ENCODE data around the gene RPLP2. TPM values are rescaled to one million over a fixed set of nuclear protein-coding genes. Genes with fewer than 3 reads are reported as not detected.

The RPLP2 gene
- total and polyA plus RNA-seq, 2 experiments from 2014 or later, result 263 to 726 TPM

DNA sequence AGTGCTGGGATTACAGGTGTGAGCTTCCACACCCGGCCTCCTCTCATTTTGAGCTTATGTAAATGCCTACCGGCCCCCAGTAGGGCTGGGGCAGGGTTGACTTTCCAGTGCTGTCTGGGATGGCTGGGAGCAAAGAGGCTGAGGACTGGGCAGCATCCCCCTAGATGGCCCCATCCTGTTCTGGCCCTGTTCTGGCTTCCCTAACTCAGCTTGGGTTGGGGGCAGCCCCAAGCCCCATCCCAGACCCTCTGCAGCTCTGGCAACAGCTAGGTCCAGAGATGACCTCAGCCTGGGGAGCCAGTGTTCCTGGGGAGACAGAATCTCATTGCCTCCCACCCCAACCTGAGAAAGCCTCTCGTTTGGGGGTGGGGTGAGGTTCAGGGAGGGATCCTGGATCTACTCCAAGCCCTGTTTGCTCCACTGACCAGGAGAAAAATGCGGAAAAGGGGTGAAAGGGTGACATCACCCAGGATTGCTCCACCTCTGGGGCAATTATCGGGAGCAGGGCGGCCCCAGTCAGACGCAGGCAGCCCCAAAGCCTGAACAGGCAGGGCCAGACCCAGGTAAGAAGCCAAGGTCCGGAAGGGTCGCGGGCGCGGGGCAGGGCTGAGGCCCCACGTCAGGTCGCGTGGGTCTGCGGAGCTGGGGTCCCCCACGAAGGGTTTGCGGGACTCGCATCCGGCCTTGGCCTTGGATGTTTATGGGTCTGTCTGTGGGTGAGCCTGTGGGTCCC lies 8.8 kb downstream of the RPLP2 start, which contains the start of gene PNPLA2:
TSS of gene PNPLA2 (plus strand) at position 519 of the 733 bp plus-strand sequence. CDS start 805 bp downstream, outside the sequence.
- in situ Hi-C loops (cut with MboI), result no loop called here
- no peaks in the 10 kb centered on the region for H3K9me3 ChIP-seq (ENCODE audit: low read depth)
- DNase-seq, result peak; percentile 93

DNA sequence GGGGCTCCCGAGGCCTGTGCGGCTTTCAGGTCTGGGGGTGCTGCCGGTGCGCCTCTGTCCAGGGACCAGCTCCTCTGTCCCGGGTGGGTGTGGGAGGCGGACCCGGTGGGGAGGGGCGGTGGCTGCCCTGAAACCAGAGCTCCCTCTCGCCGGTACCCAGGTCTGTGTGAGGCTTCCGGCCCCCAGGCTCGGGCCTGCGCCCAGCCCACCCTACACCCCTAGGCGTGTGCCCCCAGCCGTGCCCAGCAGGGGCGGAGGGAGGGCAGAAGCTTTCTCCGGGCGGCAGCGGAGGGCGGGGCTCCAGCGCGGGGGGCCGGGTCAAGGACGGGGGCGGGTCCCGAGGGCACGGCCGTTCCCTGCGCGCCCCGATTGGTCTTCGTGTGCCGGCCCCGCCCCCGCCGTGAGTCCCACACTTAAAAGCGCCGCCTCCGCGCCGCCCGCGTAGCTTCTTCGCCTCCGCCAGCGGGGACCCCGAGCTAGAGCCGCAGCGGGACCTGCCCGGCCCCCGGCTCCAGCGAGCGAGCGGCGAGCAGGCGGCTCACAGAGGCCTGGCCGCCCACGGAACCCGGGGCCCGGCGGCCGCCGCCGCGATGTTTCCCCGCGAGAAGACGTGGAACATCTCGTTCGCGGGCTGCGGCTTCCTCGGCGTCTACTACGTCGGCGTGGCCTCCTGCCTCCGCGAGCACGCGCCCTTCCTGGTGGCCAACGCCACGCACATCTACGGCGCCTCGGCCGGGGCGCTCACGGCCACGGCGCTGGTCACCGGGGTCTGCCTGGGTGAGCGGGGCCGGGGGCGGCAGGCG lies 9.6 kb downstream of the RPLP2 start:
- peak; percentile 98 for DNase-seq
- peaks cover 3% of the 10 kb centered on the region; the same call in 1 of the 2 replicates for H3F3A ChIP-seq (ENCODE audit: insufficient read depth)
- no peak for TF ChIP-seq EZH2phosphoT487 (IDR thresholded peaks at IDR 0.05; ENCODE audit: insufficient read depth, low read depth)
- no peak for TF ChIP-seq EZH2 (IDR thresholded peaks at IDR 0.05; ENCODE audit: insufficient read depth, poor library complexity, severe bottlenecking)
- no peaks in the 10 kb centered on the region; the same call in 1 of the 2 replicates for H3K36me3 ChIP-seq (ENCODE audit: low read depth)
- H3K79me2 ChIP-seq (ENCODE audit: insufficient read depth), result peaks cover 38% of the 10 kb centered on the region
- H3K27ac ChIP-seq, result peak overlapping the region; percentile 77
- peaks cover 18% of the 10 kb centered on the region for H3K4me1 ChIP-seq (ENCODE audit: insufficient read depth)
- WGBS, 2 experiments (ENCODE audit: low coverage in 1 of 2, low lambda C conversion rate in 2 of 2, missing lambda C conversion rate in 2 of 2), result 1 to 2% methylated on average over 38 to 40 of the region's 96 CpGs
- H3K4me3 ChIP-seq, result peak overlapping the region; percentile 79
- no peaks in the 10 kb centered on the region for H3K9me3 ChIP-seq (ENCODE audit: low read depth)
- H2AFZ ChIP-seq, result peak overlapping the region; percentile 61
- peak overlapping the region; percentile 92 for H3K9ac ChIP-seq
- no peaks in the 10 kb centered on the region for H3K9me2 ChIP-seq (ENCODE audit: insufficient read depth)
- no peaks in the 10 kb centered on the region for H3K27me3 ChIP-seq (replicated peaks; ENCODE audit: insufficient read depth)
- in situ Hi-C loops (cut with MboI), result no loop called here
- no peaks in the 10 kb centered on the region for H4K20me1 ChIP-seq (ENCODE audit: insufficient read depth)
- peak overlapping the region; percentile 88 for H3K4me2 ChIP-seq (ENCODE audit: unreplicated experiment)

More for the DNA sequence above, 8.8 kb downstream of the RPLP2 start, which contains the start of gene PNPLA2:
- H3K9ac ChIP-seq, result peak within 1 kb of the TSS; percentile 92
- H3F3A ChIP-seq (ENCODE audit: insufficient read depth), result peaks cover 10% of the 10 kb centered on the region; the same call in 1 of the 2 replicates
- H3K4me2 ChIP-seq (ENCODE audit: unreplicated experiment), result peak within 1 kb of the TSS; percentile 88
- TF ChIP-seq EZH2 (IDR thresholded peaks at IDR 0.05; ENCODE audit: insufficient read depth, poor library complexity, severe bottlenecking), result no peak
- TF ChIP-seq EZH2phosphoT487 (IDR thresholded peaks at IDR 0.05; ENCODE audit: insufficient read depth, low read depth), result no peak
- no peaks in the 10 kb centered on the region for H4K20me1 ChIP-seq (ENCODE audit: insufficient read depth)
- H3K9me2 ChIP-seq (ENCODE audit: insufficient read depth), result no peaks in the 10 kb centered on the region
- peak within 1 kb of the TSS; percentile 79 for H3K4me3 ChIP-seq
- WGBS, 2 experiments (ENCODE audit: low coverage in 1 of 2, low lambda C conversion rate in 2 of 2, missing lambda C conversion rate in 2 of 2), result 13 to 15% methylated on average over 20 of the region's 20 CpGs
- H3K27me3 ChIP-seq (replicated peaks; ENCODE audit: insufficient read depth), result no peaks in the 10 kb centered on the region
- peak within 1 kb of the TSS; percentile 77 for H3K27ac ChIP-seq
- peaks cover 39% of the 10 kb centered on the region for H3K79me2 ChIP-seq (ENCODE audit: insufficient read depth)
- H2AFZ ChIP-seq, result peak within 1 kb of the TSS; percentile 61
- H3K4me1 ChIP-seq (ENCODE audit: insufficient read depth), result peaks cover 18% of the 10 kb centered on the region
- no peaks in the 10 kb centered on the region for H3K36me3 ChIP-seq (ENCODE audit: low read depth)

DNA sequence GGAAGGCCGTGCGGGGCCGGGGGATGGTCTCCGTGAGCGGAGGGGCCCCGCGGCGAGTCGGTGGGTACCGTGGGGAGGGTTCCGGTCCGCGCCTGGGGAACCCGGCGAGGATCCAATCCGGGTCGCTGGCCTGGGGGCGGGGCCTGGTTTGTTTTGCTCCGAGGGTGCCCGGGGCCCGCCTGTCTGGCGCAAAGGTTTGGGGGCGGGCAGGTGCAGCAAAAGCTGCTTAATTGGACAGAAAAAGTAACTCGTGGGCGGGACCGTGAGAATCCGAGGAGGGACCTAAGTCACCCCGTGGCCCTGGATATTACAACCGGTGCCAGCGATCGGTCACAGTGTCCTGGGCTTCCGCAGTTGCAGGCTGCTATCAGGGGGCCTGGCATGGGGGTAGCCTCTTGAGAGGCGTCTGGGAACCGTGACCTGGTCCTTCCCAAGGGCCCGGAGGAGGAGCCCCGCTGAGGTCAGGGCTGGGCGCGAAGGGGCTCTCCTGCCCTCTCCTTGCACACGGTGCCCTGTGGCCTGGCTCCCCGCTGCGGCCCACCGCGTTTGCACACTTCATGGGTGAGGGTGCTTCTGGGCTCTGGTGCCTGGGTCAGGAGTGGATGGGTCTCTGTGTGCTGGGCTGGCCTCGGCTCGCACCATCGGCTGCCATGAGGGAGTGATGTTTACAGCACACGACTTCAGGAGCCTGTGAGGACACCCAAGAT lies 10.3 kb downstream of the RPLP2 start:
- H3K9me3 ChIP-seq (ENCODE audit: low read depth), result no peaks in the 10 kb centered on the region
- TF ChIP-seq EZH2phosphoT487 (IDR thresholded peaks at IDR 0.05; ENCODE audit: insufficient read depth, low read depth) (no peak), EZH2 (IDR thresholded peaks at IDR 0.05; ENCODE audit: insufficient read depth, poor library complexity, severe bottlenecking) (no peak)
- no peaks in the 10 kb centered on the region for H3K9me2 ChIP-seq (ENCODE audit: insufficient read depth)
- H3K27me3 ChIP-seq (replicated peaks; ENCODE audit: insufficient read depth), result no peaks in the 10 kb centered on the region
- no peaks in the 10 kb centered on the region; the same call in 1 of the 2 replicates for H3K36me3 ChIP-seq (ENCODE audit: low read depth)
- H3F3A ChIP-seq (ENCODE audit: insufficient read depth), result peaks cover 3% of the 10 kb centered on the region; the same call in 1 of the 2 replicates
- in situ Hi-C loops (cut with MboI), result no loop called here
- no peaks in the 10 kb centered on the region for H4K20me1 ChIP-seq (ENCODE audit: insufficient read depth)
- peak overlapping the region; percentile 77 for H3K27ac ChIP-seq
- 2% methylated on average over 33 to 44 of the region's 47 CpGs for WGBS, 2 experiments (ENCODE audit: low coverage in 1 of 2, low lambda C conversion rate in 2 of 2, missing lambda C conversion rate in 2 of 2)
- H3K4me2 ChIP-seq (ENCODE audit: unreplicated experiment), result peak overlapping the region; percentile 88
- peaks cover 18% of the 10 kb centered on the region for H3K4me1 ChIP-seq (ENCODE audit: insufficient read depth)
- peaks cover 38% of the 10 kb centered on the region for H3K79me2 ChIP-seq (ENCODE audit: insufficient read depth)
- H3K9ac ChIP-seq, result peak overlapping the region; percentile 92
- peak overlapping the region; percentile 79 for H3K4me3 ChIP-seq
- DNase-seq, result peak; percentile 75
- H2AFZ ChIP-seq, result 0 out of 2 replicates have a peak overlapping the region, but pooled peaks have one; percentile 17

Data from GM23248 (cell line).